ENCODE measurements around the gene PNMA6E. TPM values are rescaled to one million over a fixed set of nuclear protein-coding genes. Genes with fewer than 3 reads are reported as not detected.

Gene PNMA6E
- polyA plus RNA-seq, 1 donor from 2014 or later = not detected

DNA sequence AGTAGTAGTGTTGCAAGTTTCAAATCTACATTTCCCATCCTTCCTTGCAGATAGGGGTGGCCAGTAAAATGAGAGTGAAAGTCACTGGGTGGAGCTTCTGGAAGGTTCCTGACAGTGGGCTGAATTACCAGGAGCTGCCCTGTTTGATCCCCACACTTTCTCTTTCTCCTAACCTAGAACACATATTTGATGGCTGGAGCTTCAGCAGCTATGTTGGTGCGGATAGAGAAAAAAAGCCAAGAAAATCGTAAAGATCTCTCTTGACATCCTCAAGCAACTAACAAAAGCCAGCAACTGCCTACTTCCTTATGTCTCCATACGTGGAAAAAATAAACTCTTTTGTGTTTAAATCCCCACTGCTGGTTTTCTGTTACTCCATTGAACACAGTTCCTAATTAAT lies 35.0 kb downstream of the PNMA6E start:
- Histone ChIP-seq H3K27me3 (ENCODE audit: insufficient read depth, low read depth, low read length) (no peaks in the 10 kb centered on the region), H3K79me2 (replicated peaks; ENCODE audit: insufficient read depth, low read length) (no peaks in the 10 kb centered on the region), H3F3A (ENCODE audit: insufficient read depth, low read length, poor library complexity, severe bottlenecking) (no peaks in the 10 kb centered on the region), H3K9me3 (ENCODE audit: low read length) (no peaks in the 10 kb centered on the region), H4K20me1 (ENCODE audit: insufficient read depth) (no peaks in the 10 kb centered on the region), H2AFZ (ENCODE audit: low read depth, low read length) (no peak overlapping the region), H3K4me3 (ENCODE audit: low read length) (no peak overlapping the region), H3K27ac (ENCODE audit: low read length) (no peak overlapping the region), H3K36me3 (ENCODE audit: insufficient read depth, low read length) (no peaks in the 10 kb centered on the region), H3K9me2 (ENCODE audit: insufficient read depth, low read length) (no peaks in the 10 kb centered on the region), H3K4me2 (ENCODE audit: low read length) (no peak overlapping the region), H3K9ac (ENCODE audit: low read length) (no peak overlapping the region)
- no peak for TF ChIP-seq REST (IDR thresholded peaks at IDR 0.05; ENCODE audit: borderline replicate concordance)

DNA sequence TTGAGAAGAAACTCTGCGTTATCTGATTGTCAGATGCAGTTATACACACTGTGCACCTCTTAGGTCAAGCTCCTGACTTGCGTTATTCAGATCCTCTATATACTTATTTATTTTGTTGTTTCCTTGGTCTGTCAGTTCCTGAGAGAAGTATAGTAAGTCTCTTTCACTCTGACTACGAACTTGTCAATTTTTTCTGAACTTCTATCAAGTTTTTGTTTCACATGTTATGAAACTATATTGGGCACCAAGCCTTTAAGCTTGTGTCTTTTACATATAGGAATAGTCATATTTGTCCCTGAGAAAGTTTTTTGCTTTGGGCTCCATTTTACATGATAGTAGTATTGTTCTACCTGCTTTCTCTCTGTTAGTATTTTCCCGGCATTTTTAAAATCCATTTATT lies 35.5 kb downstream of the PNMA6E start:
- TF ChIP-seq SMC3 (conservative IDR thresholded peaks at IDR 0.05; ENCODE audit: poor library complexity) (no peak), TAF1 (IDR thresholded peaks at IDR 0.05; ENCODE audit: low read depth) (no peak), CTCF (IDR thresholded peaks at IDR 0.05; ENCODE audit: poor library complexity, severe bottlenecking) (no peak), EZH2 (IDR thresholded peaks at IDR 0.05; ENCODE audit: borderline replicate concordance, insufficient read depth, low read length, poor library complexity, severe bottlenecking) (no peak), REST (IDR thresholded peaks at IDR 0.05; ENCODE audit: borderline replicate concordance) (no peak), POLR2AphosphoS5 (IDR thresholded peaks at IDR 0.05) (no peak), MXI1 (conservative IDR thresholded peaks at IDR 0.05; ENCODE audit: poor library complexity, severe bottlenecking) (no peak), RAD21 (conservative IDR thresholded peaks at IDR 0.05) (no peak), EP300 (conservative IDR thresholded peaks at IDR 0.05; ENCODE audit: poor library complexity, severe bottlenecking) (no peak)
- Histone ChIP-seq H3K36me3 (ENCODE audit: insufficient read depth, low read length) (no peaks in the 10 kb centered on the region), H4K20me1 (ENCODE audit: insufficient read depth) (no peaks in the 10 kb centered on the region), H3K79me2 (replicated peaks; ENCODE audit: insufficient read depth, low read length) (no peaks in the 10 kb centered on the region), H2AFZ (ENCODE audit: low read depth, low read length) (no peak overlapping the region), H3K9ac (ENCODE audit: low read length) (no peak overlapping the region), H3F3A (ENCODE audit: insufficient read depth, low read length, poor library complexity, severe bottlenecking) (no peaks in the 10 kb centered on the region), H3K27me3 (ENCODE audit: insufficient read depth, low read depth, low read length) (no peaks in the 10 kb centered on the region), H3K27ac (ENCODE audit: low read length) (no peak overlapping the region), H3K9me2 (ENCODE audit: insufficient read depth, low read length) (no peaks in the 10 kb centered on the region), H3K4me2 (ENCODE audit: low read length) (no peak overlapping the region), H3K9me3 (ENCODE audit: low read length) (no peaks in the 10 kb centered on the region), H3K4me3 (ENCODE audit: low read length) (no peak overlapping the region)
